Liver (tissue), 2 donors: Measurements from ENCODE around the gene RPS6KC1.

Experiments
- CTCF ChIP-seq: fragments of 150-350 bp; IDR thresholded peaks from 2 replicates; pipeline ENCODE4 v1.5.1; 2017; ENCODE audit warnings: improper control_type of control experiment, low read depth, low read length; ENCODE audit not compliant: missing input control
- YY1 ChIP-seq: IDR thresholded peaks from 2 replicates; pipeline ENCODE4 v1.6.1; 2016; ENCODE audit warnings: antibody characterized with exemption, mild to moderate bottlenecking
- donor health status: healthy.

GRCh38 chr1:213104604-213105003, 53.6 kb downstream of the RPS6KC1 start:
- TF ChIP-seq CTCF (no peak), YY1 (no peak)
